Neutrophil (primary cell): ENCODE data around the gene PMPCA.

Source experiments
- H3K27ac ChIP-seq: fragments of 200-600 bp; sonication (generic); 2 replicates; pipeline ENCODE4 v1.5.1; 2016; ENCODE audit warnings: mild to moderate bottlenecking, moderate library complexity
- H3K27me3 ChIP-seq: fragments of 200-600 bp; sonication (generic); 2 replicates; pipeline ENCODE4 v1.6.0; 2016; ENCODE audit warnings: mild to moderate bottlenecking
- H3K36me3 ChIP-seq: fragments of 200-600 bp; sonication (generic); 2 replicates; pipeline ENCODE4 v1.5.1; 2017
- H3K4me1 ChIP-seq, 2 experiments: fragments of 200-600 bp in 1 of 2; sonication (generic) in 1 of 2; 1 replicate in 1 of 2; 2 replicates in 1 of 2; pipeline versions ENCODE4 v1.5.1 to v1.6.1; 2013 to 2016; ENCODE audit warnings: low read depth in 1 of 2, low read length in 1 of 2, mild to moderate bottlenecking in 1 of 2, moderate library complexity in 1 of 2; ENCODE audit not compliant: control insufficient read depth in 1 of 2, insufficient read depth in 1 of 2
- H3K4me3 ChIP-seq, 2 experiments: fragments of 200-600 bp in 1 of 2; sonication (generic) in 1 of 2; 1 replicate in 1 of 2; 2 replicates in 1 of 2; pipeline ENCODE4 v1.5.1; 2013 to 2016; ENCODE audit warnings: low read depth in 1 of 2, low read length in 1 of 2, mild to moderate bottlenecking in 1 of 2, moderate library complexity in 1 of 2
- H3K9me3 ChIP-seq: fragments of 200-600 bp; sonication (generic); 2 replicates; pipeline ENCODE4 v1.5.1; 2016
- CTCF ChIP-seq: fragments of 200-600 bp; sonication (generic); IDR thresholded peaks from 2 replicates; pipeline ENCODE4 v1.5.1; 2016; ENCODE audit warnings: antibody characterized with exemption

PMPCA gene

GRCh38 chr9:136470792-136471469 is 60.5 kb downstream of the PMPCA start:
- H3K4me3 ChIP-seq, result no peak overlapping the region
- no peak overlapping the region for H3K27ac ChIP-seq
- peaks cover 100% of the 10 kb centered on the region for H3K36me3 ChIP-seq
- no peak for TF ChIP-seq CTCF
- no peaks in the 10 kb centered on the region for H3K4me1 ChIP-seq
- no peaks in the 10 kb centered on the region for H3K27me3 ChIP-seq
- no peaks in the 10 kb centered on the region for H3K9me3 ChIP-seq

- Histone ChIP-seq H3K27ac (no peak overlapping the region), H3K36me3 (peaks cover 100% of the 10 kb centered on the region), H3K27me3 (no peaks in the 10 kb centered on the region), H3K4me1 (no peaks in the 10 kb centered on the region), H3K9me3 (no peaks in the 10 kb centered on the region), H3K4me3 (no peak overlapping the region)
- TF ChIP-seq CTCF, result no peak
Measured at GRCh38 chr9:136471802-136472487, 61.5 kb downstream of the PMPCA start.

GRCh38 chr9:136472640-136473353 is 62.3 kb downstream of the PMPCA start:
- no peaks in the 10 kb centered on the region for H3K4me1 ChIP-seq
- H3K36me3 ChIP-seq, result peaks cover 100% of the 10 kb centered on the region
- H3K9me3 ChIP-seq, result no peaks in the 10 kb centered on the region
- H3K4me3 ChIP-seq, result no peak overlapping the region
- no peaks in the 10 kb centered on the region for H3K27me3 ChIP-seq
- H3K27ac ChIP-seq, result no peak overlapping the region
- no peak for TF ChIP-seq CTCF

- no peak for TF ChIP-seq CTCF
- no peaks in the 10 kb centered on the region for H3K27me3 ChIP-seq
- peaks cover 98% of the 10 kb centered on the region for H3K36me3 ChIP-seq
- H3K4me3 ChIP-seq, result no peak overlapping the region
- H3K27ac ChIP-seq, result no peak overlapping the region
- no peaks in the 10 kb centered on the region for H3K9me3 ChIP-seq
- no peaks in the 10 kb centered on the region for H3K4me1 ChIP-seq
Measured at GRCh38 chr9:136473354-136473721, 62.9 kb downstream of the PMPCA start.
